WERI-Rb-1 (cell line): ENCODE data around the gene LRIG1.

Experiments
- DNase-seq: peaks from one replicate; pipeline ENCODE4 v3.0.0-alpha.2; 2020
- H3K27ac ChIP-seq: fragments of 250-450 bp; sonication (Bioruptor Pico); 2 replicates; pipeline ENCODE4 v1.5.1; 2020; ENCODE audit warnings: mild to moderate bottlenecking, moderate library complexity
- H3K27me3 ChIP-seq: fragments of 250-450 bp; sonication (Bioruptor Pico); 2 replicates; pipeline ENCODE4 v1.5.1; 2021; ENCODE audit warnings: mild to moderate bottlenecking, low read depth, moderate library complexity; ENCODE audit not compliant: insufficient read depth, severe bottlenecking
- H3K36me3 ChIP-seq: fragments of 250-450 bp; sonication (Bioruptor Pico); 2 replicates; pipeline ENCODE4 v1.5.1; 2020; ENCODE audit warnings: mild to moderate bottlenecking, moderate library complexity
- H3K4me3 ChIP-seq: 2 replicates; pipeline ENCODE4 v1.5.1; 2011; ENCODE audit warnings: low read depth, mild to moderate bottlenecking, control low read depth, low read length
- H3K9me3 ChIP-seq: fragments of 250-450 bp; sonication (Bioruptor Pico); 2 replicates; pipeline ENCODE4 v1.5.1; 2021; ENCODE audit warnings: mild to moderate bottlenecking, moderate library complexity; ENCODE audit not compliant: severe bottlenecking
- CTCF ChIP-seq: IDR thresholded peaks from 2 replicates; pipeline ENCODE4 v1.5.1; 2011; ENCODE audit warnings: low read depth, mild to moderate bottlenecking, control low read depth, inconsistent platforms, low read length

Gene LRIG1

DNA sequence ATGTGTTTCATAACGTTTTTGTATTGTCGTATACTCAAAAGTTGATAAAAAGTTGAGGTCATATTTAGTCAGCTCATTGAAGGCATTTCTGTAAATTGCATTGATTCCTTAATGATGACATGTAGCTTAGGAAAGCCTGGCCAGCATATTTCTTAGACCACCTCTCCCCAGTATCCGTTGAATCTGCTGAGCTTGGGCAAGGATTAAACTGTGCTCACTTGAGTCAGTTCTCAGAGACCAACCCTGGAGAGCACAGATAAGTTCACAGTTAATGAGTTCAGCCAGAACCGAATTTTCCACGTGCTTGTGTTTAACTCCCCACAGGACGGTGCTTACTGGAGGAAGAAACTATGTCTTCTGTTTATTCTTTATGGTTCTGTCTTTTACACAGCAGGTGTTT is 147.3 kb downstream of the LRIG1 start:
- no peak for TF ChIP-seq CTCF
- DNase-seq = no peak
- Histone ChIP-seq H3K4me3 (no peak overlapping the region), H3K27me3 (no peaks in the 10 kb centered on the region), H3K27ac (no peak overlapping the region), H3K9me3 (no peaks in the 10 kb centered on the region), H3K36me3 (no peaks in the 10 kb centered on the region)

- TF ChIP-seq CTCF = no peak
- Histone ChIP-seq H3K36me3 (no peaks in the 10 kb centered on the region), H3K27ac (no peak overlapping the region), H3K27me3 (no peaks in the 10 kb centered on the region), H3K4me3 (no peak overlapping the region), H3K9me3 (no peaks in the 10 kb centered on the region)
- no peak for DNase-seq
Measured at GRCh38 chr3:66353039-66353438, 147.8 kb downstream of the LRIG1 start.

GRCh38 chr3:66350601-66351000 is 150.2 kb downstream of the LRIG1 start:
- DNase-seq = no peak
- no peaks in the 10 kb centered on the region for H3K36me3 ChIP-seq
- TF ChIP-seq CTCF = no peak

DNA sequence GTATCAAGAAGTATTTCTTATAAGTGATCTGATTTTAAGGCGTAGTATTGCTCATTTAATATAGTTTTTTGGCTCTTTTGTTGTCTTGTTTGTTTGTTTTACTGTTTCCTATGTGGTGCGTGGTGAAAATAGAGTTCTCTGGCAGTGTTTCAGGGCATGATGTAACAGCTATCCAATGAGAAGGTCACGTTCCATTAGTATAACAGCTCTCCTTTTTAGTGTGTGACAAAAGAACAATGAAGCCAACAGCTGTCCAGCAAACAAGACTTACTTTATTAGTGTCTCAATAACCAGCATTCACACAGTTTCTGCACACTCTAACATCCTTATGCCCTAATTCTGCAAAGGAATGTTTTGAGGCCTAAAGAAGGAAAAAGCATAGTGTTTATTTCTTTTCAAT is 152.1 kb downstream of the LRIG1 start:
- no peak overlapping the region for H3K27ac ChIP-seq
- H3K36me3 ChIP-seq = no peaks in the 10 kb centered on the region
- TF ChIP-seq CTCF = no peak
- no peaks in the 10 kb centered on the region for H3K9me3 ChIP-seq
- no peak for DNase-seq
- H3K4me3 ChIP-seq = no peak overlapping the region
- H3K27me3 ChIP-seq = no peaks in the 10 kb centered on the region

More at GRCh38 chr3:66350601-66351000, 150.2 kb downstream of the LRIG1 start:
- Histone ChIP-seq H3K27me3 (no peaks in the 10 kb centered on the region), H3K27ac (no peak overlapping the region), H3K4me3 (no peak overlapping the region), H3K9me3 (no peaks in the 10 kb centered on the region)

DNA sequence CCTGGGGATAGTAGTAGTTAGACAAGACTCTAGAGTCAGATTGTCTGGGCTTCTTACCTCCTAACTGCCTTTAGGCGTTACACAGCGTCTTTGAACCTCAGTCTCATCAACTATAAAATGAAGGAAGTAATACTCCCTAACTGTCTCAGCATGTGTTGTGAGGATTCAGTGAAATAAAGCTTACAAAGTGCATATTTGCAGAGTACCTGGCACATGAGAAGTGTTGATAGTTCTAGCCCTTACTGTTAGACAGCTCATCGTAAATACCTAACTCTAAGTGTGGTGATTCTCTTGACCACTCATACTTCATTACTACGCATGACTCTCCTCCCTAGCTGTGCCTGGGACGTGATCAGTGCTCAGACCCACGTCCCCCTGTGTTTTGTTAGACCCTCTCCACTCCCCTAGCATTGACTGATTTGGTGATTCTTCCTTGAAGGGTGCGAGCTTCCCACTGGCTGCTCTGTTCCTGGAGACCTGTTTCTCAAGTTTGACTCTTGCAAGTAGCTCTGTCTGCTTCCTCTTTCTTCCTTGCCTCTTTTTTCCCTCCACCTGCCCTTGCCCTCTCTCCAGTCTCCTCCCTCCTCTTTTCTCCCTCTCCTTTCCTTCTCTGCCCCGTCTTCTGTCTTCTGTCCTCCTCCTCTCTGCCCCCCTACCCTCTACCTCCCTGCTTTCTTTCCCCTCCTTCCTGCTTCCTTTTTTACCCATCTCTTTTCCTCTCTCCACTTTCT is 155.8 kb downstream of the LRIG1 start:
- Histone ChIP-seq H3K36me3 (no peaks in the 10 kb centered on the region), H3K27ac (no peak overlapping the region), H3K4me3 (no peak overlapping the region), H3K27me3 (no peaks in the 10 kb centered on the region), H3K9me3 (no peaks in the 10 kb centered on the region)
- DNase-seq = no peak
- TF ChIP-seq CTCF = no peak

- H3K27ac ChIP-seq = no peak overlapping the region
- H3K4me3 ChIP-seq = no peak overlapping the region
- H3K27me3 ChIP-seq = no peaks in the 10 kb centered on the region
- no peaks in the 10 kb centered on the region for H3K9me3 ChIP-seq
- H3K36me3 ChIP-seq = no peaks in the 10 kb centered on the region
- no peak for TF ChIP-seq CTCF
- no peak for DNase-seq
Measured at GRCh38 chr3:66344391-66344811, 156.4 kb downstream of the LRIG1 start.
